ENCODE data around the gene PADI4. TPM values are rescaled to one million over a fixed set of nuclear protein-coding genes. Genes with fewer than 3 reads are reported as not detected.

Gene PADI4, protein sequence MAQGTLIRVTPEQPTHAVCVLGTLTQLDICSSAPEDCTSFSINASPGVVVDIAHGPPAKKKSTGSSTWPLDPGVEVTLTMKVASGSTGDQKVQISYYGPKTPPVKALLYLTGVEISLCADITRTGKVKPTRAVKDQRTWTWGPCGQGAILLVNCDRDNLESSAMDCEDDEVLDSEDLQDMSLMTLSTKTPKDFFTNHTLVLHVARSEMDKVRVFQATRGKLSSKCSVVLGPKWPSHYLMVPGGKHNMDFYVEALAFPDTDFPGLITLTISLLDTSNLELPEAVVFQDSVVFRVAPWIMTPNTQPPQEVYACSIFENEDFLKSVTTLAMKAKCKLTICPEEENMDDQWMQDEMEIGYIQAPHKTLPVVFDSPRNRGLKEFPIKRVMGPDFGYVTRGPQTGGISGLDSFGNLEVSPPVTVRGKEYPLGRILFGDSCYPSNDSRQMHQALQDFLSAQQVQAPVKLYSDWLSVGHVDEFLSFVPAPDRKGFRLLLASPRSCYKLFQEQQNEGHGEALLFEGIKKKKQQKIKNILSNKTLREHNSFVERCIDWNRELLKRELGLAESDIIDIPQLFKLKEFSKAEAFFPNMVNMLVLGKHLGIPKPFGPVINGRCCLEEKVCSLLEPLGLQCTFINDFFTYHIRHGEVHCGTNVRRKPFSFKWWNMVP
- not detected for total RNA-seq
- under 1 TPM in 2 of 3 donors, not detected in 1; 0.44 to 0.60 TPM for polyA plus RNA-seq

DNA sequence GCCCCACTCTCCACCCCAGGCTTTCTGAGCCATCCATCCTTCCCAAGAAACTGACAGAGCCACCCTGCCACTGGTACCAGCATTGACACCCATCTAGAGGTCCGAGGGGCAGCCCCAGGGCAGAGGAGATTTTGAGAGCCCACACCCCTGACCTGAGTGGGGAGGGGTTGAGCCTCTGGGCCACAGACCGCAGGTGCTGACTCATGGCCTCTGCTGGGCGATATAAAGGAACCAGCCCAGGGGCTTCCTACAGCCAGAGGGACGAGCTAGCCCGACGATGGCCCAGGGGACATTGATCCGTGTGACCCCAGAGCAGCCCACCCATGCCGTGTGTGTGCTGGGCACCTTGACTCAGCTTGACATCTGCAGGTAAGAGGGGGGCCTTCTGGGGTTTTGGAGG, at the start of gene PADI4:
PADI4 (plus strand) TSS at position 252 of the 400 bp plus-strand sequence; CDS start at position 278, 26 bp downstream.
- intact Hi-C loops (cut with DNase I), result no loop called here
- TF ChIP-seq POLR2A (IDR thresholded peaks at IDR 0.05), result no peak
- no peak for TF ChIP-seq CTCF (IDR thresholded peaks at IDR 0.05)
- no peak for TF ChIP-seq POLR2AphosphoS5 (IDR thresholded peaks at IDR 0.05)
- no peak for TF ChIP-seq EP300 (IDR thresholded peaks at IDR 0.05)
- 46 to 70% methylated on average over 8 of the region's 8 CpGs for WGBS, 2 donors
- Histone ChIP-seq H3K4me1 (no peaks in the 10 kb centered on the region), H3K27ac (no peak within 1 kb of the TSS), H3K9me3 (no peaks in the 10 kb centered on the region), H3K27me3 (peaks cover 0 to 36% (median 14%) of the 10 kb centered on the region in 3 donors), H3K4me3 (no peak within 1 kb of the TSS), H3K36me3 (no peaks in the 10 kb centered on the region)
- DNase-seq, result peak; percentile 43

DNA sequence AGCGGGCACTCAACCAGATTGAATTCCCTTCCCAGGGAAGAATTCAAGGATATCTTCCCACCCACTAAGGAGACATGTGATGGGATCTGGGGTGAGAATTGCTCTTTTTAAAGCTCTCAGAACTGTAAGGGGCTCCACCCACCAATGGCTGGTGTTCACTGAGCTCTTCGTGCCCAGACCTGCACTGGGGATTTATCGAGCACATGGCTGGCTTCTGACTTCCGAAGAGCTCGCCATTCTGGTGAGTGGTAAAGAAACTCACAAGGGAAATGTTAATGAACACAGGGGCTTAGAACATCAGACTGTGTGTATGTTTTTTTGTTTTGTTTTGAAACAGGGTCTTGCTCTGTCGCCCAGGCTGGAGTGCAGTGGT, 49.3 kb upstream of the PADI4 start:
- Histone ChIP-seq H3K27ac (no peak overlapping the region), H3K36me3 (no peaks in the 10 kb centered on the region), H3K4me1 (no peaks in the 10 kb centered on the region), H3K4me3 (no peak overlapping the region), H3K27me3 (peaks cover 0 to 22% (median 0%) of the 10 kb centered on the region in 3 donors), H3K9me3 (no peaks in the 10 kb centered on the region)
- intact Hi-C loops (cut with DNase I), result no loop called here
- no peak for TF ChIP-seq CTCF (IDR thresholded peaks at IDR 0.05)
- no peak for TF ChIP-seq POLR2A (IDR thresholded peaks at IDR 0.05)
- TF ChIP-seq EP300 (IDR thresholded peaks at IDR 0.05), result no peak
- no peak for TF ChIP-seq POLR2AphosphoS5 (IDR thresholded peaks at IDR 0.05)
- no peak for DNase-seq
- WGBS, 2 donors, result 84% methylated on average over 6 of the region's 6 CpGs

DNA sequence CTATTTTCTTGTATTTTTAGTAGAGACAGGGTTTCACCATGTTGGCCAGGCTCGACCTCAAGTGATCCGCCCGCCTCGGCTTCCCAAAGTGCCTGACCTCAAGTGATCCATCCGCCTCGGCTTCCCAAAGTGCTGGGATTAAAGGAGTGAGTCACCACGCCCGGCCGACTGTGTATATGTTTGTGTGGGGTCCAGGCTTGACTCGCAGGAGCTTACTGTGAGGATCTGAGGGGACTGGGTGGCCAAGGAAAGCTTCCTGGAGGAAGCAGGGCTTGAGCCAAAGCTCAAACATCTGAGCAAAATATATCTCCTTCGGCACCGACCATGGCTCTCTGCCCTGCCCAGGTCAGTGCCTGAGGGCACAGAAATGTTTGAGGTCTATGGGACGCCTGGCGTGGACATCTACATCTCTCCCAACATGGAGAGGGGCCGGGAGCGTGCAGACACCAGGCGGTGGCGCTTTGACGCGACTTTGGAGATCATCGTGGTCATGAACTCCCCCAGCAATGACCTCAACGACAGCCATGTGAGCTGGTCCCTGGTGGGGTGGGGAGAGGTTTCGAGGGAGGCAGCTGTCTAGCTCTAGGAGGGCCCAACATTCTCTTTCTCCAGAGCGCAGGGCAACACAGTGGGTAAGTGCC, 48.6 kb upstream of the PADI4 start:
- WGBS, 2 donors, result 80 to 83% methylated on average over 24 of the region's 24 CpGs
- H3K36me3 ChIP-seq, result no peaks in the 10 kb centered on the region
- peaks cover 0 to 22% (median 0%) of the 10 kb centered on the region in 3 donors for H3K27me3 ChIP-seq
- H3K4me3 ChIP-seq, result no peak overlapping the region
- no peaks in the 10 kb centered on the region for H3K9me3 ChIP-seq
- no peaks in the 10 kb centered on the region for H3K4me1 ChIP-seq
- TF ChIP-seq EP300 (IDR thresholded peaks at IDR 0.05), result no peak
- no peak for TF ChIP-seq POLR2AphosphoS5 (IDR thresholded peaks at IDR 0.05)
- no peak for TF ChIP-seq CTCF (IDR thresholded peaks at IDR 0.05)
- no peak for TF ChIP-seq POLR2A (IDR thresholded peaks at IDR 0.05)
- intact Hi-C loops (cut with DNase I), result no loop called here
- no peak overlapping the region for H3K27ac ChIP-seq
- no peak for DNase-seq

DNA sequence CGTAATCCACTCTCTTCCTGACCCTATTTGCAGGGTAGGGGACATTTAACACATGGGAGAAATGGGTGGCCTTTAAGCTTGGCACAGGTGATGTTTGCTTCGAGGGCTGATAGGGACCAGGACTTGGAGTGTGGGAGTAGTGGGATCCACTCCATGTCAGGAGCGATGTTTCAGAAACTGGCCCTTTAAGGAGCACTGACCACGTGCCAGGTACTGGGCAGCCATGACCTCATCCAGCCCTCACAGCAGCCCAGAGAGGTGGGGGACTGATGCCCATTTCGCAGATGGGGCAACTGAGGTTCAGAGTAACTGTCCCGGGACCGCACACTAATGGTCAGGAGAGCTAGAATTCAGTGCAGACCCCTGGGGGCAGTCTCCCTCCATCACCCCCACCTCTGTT, 47.7 kb upstream of the PADI4 start:
- H3K36me3 ChIP-seq, result no peaks in the 10 kb centered on the region
- no peaks in the 10 kb centered on the region for H3K9me3 ChIP-seq
- no peak overlapping the region for H3K4me3 ChIP-seq
- H3K4me1 ChIP-seq, result no peaks in the 10 kb centered on the region
- no peak for DNase-seq
- WGBS, 2 donors, result 81 to 88% methylated on average over 7 of the region's 7 CpGs
- peaks cover 0 to 21% (median 0%) of the 10 kb centered on the region in 3 donors for H3K27me3 ChIP-seq
- TF ChIP-seq POLR2AphosphoS5 (IDR thresholded peaks at IDR 0.05) (no peak), POLR2A (IDR thresholded peaks at IDR 0.05) (no peak), CTCF (IDR thresholded peaks at IDR 0.05) (no peak), EP300 (IDR thresholded peaks at IDR 0.05) (no peak)
- no peak overlapping the region for H3K27ac ChIP-seq
- intact Hi-C loops (cut with DNase I), result no loop called here
